ENCODE results near the gene SERPINB11.

DNA sequence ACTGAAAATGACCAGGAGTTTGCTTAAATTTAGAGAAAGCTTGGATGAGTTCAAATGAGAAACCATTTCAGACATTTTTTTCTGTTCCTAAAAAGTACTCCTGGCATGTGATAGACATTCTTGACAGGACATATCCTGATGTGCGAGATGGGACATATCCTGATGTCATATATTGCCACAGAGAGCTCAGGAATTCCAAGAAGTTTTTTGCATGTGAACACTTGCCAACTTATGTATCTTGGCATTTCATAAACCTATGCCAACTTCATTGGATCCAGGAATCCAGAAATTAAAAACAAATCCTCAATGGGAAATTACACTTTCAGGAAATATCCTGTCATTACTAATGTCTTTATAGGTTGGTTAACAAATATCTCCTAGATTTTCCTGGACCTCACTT lies 38.2 kb upstream of the SERPINB11 start:
- TF ChIP-seq, protein P1, sequence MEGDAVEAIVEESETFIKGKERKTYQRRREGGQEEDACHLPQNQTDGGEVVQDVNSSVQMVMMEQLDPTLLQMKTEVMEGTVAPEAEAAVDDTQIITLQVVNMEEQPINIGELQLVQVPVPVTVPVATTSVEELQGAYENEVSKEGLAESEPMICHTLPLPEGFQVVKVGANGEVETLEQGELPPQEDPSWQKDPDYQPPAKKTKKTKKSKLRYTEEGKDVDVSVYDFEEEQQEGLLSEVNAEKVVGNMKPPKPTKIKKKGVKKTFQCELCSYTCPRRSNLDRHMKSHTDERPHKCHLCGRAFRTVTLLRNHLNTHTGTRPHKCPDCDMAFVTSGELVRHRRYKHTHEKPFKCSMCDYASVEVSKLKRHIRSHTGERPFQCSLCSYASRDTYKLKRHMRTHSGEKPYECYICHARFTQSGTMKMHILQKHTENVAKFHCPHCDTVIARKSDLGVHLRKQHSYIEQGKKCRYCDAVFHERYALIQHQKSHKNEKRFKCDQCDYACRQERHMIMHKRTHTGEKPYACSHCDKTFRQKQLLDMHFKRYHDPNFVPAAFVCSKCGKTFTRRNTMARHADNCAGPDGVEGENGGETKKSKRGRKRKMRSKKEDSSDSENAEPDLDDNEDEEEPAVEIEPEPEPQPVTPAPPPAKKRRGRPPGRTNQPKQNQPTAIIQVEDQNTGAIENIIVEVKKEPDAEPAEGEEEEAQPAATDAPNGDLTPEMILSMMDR (IDR thresholded peaks at IDR 0.05), result no peak
- no peak for TF ChIP-seq POLR2AphosphoS5 (IDR thresholded peaks at IDR 0.05; ENCODE audit: low read depth, low read length)
- TF ChIP-seq, protein P2, sequence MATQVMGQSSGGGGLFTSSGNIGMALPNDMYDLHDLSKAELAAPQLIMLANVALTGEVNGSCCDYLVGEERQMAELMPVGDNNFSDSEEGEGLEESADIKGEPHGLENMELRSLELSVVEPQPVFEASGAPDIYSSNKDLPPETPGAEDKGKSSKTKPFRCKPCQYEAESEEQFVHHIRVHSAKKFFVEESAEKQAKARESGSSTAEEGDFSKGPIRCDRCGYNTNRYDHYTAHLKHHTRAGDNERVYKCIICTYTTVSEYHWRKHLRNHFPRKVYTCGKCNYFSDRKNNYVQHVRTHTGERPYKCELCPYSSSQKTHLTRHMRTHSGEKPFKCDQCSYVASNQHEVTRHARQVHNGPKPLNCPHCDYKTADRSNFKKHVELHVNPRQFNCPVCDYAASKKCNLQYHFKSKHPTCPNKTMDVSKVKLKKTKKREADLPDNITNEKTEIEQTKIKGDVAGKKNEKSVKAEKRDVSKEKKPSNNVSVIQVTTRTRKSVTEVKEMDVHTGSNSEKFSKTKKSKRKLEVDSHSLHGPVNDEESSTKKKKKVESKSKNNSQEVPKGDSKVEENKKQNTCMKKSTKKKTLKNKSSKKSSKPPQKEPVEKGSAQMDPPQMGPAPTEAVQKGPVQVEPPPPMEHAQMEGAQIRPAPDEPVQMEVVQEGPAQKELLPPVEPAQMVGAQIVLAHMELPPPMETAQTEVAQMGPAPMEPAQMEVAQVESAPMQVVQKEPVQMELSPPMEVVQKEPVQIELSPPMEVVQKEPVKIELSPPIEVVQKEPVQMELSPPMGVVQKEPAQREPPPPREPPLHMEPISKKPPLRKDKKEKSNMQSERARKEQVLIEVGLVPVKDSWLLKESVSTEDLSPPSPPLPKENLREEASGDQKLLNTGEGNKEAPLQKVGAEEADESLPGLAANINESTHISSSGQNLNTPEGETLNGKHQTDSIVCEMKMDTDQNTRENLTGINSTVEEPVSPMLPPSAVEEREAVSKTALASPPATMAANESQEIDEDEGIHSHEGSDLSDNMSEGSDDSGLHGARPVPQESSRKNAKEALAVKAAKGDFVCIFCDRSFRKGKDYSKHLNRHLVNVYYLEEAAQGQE (IDR thresholded peaks at IDR 0.05; ENCODE audit: insufficient read depth in 1 of 2, low read depth in 2 of 2, low read length in 1 of 2), result no peak
- no peak for TF ChIP-seq TCF7L2 (IDR thresholded peaks at IDR 0.05; ENCODE audit: low read depth, low read length)
